Neutrophil (primary cell): ENCODE measurements around the gene HSF5.
A peak's percentile ranks its signal among the peaks of the same experiment; 100 is the strongest.

Experiments used
- H3K27ac ChIP-seq: fragments of 200-600 bp; sonication (generic); 2 replicates; pipeline ENCODE4 v1.5.1; 2016; ENCODE audit warnings: mild to moderate bottlenecking, moderate library complexity
- H3K27me3 ChIP-seq: fragments of 200-600 bp; sonication (generic); 2 replicates; pipeline ENCODE4 v1.6.0; 2016; ENCODE audit warnings: mild to moderate bottlenecking
- H3K36me3 ChIP-seq: fragments of 200-600 bp; sonication (generic); 2 replicates; pipeline ENCODE4 v1.5.1; 2017
- H3K4me1 ChIP-seq, 2 experiments: fragments of 200-600 bp in 1 of 2; sonication (generic) in 1 of 2; 1 replicate in 1 of 2; 2 replicates in 1 of 2; pipeline versions ENCODE4 v1.5.1 to v1.6.1; 2013 to 2016; ENCODE audit warnings: low read depth in 1 of 2, low read length in 1 of 2, mild to moderate bottlenecking in 1 of 2, moderate library complexity in 1 of 2; ENCODE audit not compliant: control insufficient read depth in 1 of 2, insufficient read depth in 1 of 2
- H3K4me3 ChIP-seq, 2 experiments: fragments of 200-600 bp in 1 of 2; sonication (generic) in 1 of 2; 1 replicate in 1 of 2; 2 replicates in 1 of 2; pipeline ENCODE4 v1.5.1; 2013 to 2016; ENCODE audit warnings: low read depth in 1 of 2, low read length in 1 of 2, mild to moderate bottlenecking in 1 of 2, moderate library complexity in 1 of 2
- H3K9me3 ChIP-seq: fragments of 200-600 bp; sonication (generic); 2 replicates; pipeline ENCODE4 v1.5.1; 2016
- CTCF ChIP-seq: fragments of 200-600 bp; sonication (generic); IDR thresholded peaks from 2 replicates; pipeline ENCODE4 v1.5.1; 2016; ENCODE audit warnings: antibody characterized with exemption

The HSF5 gene

GRCh38 chr17:58375256-58375655 is 113.0 kb downstream of the HSF5 start:
- no peak overlapping the region for H3K27ac ChIP-seq
- no peak overlapping the region for H3K4me3 ChIP-seq
- H3K4me1 ChIP-seq = peaks cover 5 to 7% of the 10 kb centered on the region in 2 experiments
- H3K36me3 ChIP-seq = no peaks in the 10 kb centered on the region
- H3K27me3 ChIP-seq = no peaks in the 10 kb centered on the region
- TF ChIP-seq CTCF = peak; percentile 23
- no peaks in the 10 kb centered on the region for H3K9me3 ChIP-seq

GRCh38 chr17:58373923-58374322 is 114.3 kb downstream of the HSF5 start:
- TF ChIP-seq CTCF = no peak
- Histone ChIP-seq H3K9me3 (no peaks in the 10 kb centered on the region), H3K4me1 (peaks cover 5 to 7% of the 10 kb centered on the region in 2 experiments), H3K4me3 (no peak overlapping the region), H3K27ac (no peak overlapping the region), H3K27me3 (no peaks in the 10 kb centered on the region), H3K36me3 (no peaks in the 10 kb centered on the region)

- peaks cover 5 to 7% of the 10 kb centered on the region in 2 experiments for H3K4me1 ChIP-seq
- TF ChIP-seq CTCF = no peak
Observed at GRCh38 chr17:58373003-58373402, 115.2 kb downstream of the HSF5 start.

GRCh38 chr17:58371300-58371950 is 116.8 kb downstream of the HSF5 start:
- no peaks in the 10 kb centered on the region for H3K27me3 ChIP-seq

More at GRCh38 chr17:58373003-58373402, 115.2 kb downstream of the HSF5 start:
- no peaks in the 10 kb centered on the region for H3K9me3 ChIP-seq
- no peaks in the 10 kb centered on the region for H3K36me3 ChIP-seq
- H3K27ac ChIP-seq = no peak overlapping the region
- H3K4me3 ChIP-seq = no peak overlapping the region
- H3K27me3 ChIP-seq = no peaks in the 10 kb centered on the region

GRCh38 chr17:58370716-58371115 is 117.5 kb downstream of the HSF5 start:
- Histone ChIP-seq H3K36me3 (no peaks in the 10 kb centered on the region), H3K9me3 (no peaks in the 10 kb centered on the region), H3K4me3 (no peak overlapping the region), H3K27me3 (no peaks in the 10 kb centered on the region), H3K27ac (no peak overlapping the region), H3K4me1 (peaks cover 5 to 7% of the 10 kb centered on the region in 2 experiments)
- TF ChIP-seq CTCF = no peak

More at GRCh38 chr17:58371300-58371950, 116.8 kb downstream of the HSF5 start:
- Histone ChIP-seq H3K27ac (no peak overlapping the region), H3K36me3 (no peaks in the 10 kb centered on the region), H3K4me1 (peaks cover 5 to 7% of the 10 kb centered on the region in 2 experiments), H3K9me3 (no peaks in the 10 kb centered on the region), H3K4me3 (no peak overlapping the region)
- TF ChIP-seq CTCF = no peak
